ENCODE results near the gene PRDM1.

Gene PRDM1

DNA sequence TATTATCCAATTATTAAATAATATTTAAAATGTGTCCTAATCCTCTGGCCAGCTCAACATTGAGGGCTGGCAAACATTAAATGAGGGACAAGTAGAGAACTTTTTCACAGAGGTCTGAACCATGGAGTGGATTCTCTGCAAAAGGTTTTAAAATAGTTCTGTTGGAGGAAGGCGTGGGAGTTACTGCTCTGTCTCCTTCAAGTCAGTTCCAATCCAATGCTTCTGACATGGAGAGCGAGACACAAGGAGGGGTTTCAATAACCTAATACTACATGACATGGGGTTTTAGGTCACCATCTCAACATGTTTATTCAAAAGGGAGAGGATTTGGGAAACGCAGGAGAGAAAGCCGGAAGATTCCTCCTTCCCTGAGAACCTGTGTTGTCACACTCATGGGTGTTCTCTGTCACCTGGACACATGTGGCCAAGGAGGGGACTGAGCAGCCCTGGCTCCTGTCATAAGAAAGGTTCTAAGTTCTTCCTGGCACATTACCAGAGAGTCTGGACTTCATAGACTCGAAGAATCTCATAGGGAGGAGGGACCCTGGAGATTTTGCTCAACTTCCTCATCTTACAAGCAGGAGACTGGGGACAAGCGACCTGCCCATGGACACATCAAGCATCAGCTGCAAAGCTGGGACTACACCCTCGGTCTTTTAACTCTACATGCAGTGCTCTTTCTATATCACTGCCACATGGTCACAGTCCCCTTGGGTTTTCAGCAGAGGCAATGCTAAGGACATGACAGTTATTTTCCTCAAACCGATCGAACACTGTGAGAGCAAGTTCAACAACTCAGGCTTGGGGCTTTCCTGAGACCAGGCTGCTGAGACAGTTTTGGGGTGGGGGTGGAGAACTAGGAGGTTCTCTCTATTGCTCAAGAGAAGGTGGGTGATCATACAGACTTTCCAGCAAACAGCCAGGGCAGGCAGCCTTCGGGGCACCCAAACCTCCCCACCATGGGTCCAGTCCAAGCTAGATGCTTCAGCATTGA lies 38.6 kb downstream of the PRDM1 start (continued):
- TF ChIP-seq ZNF221 (tag by site-specific recombination; IDR thresholded peaks at IDR 0.05; ENCODE audit: borderline replicate concordance) (no peak), HOXD13 (CRISPR knock-in tag; IDR thresholded peaks at IDR 0.05; ENCODE audit: borderline replicate concordance) (no peak), KLF1 (tag by site-specific recombination; IDR thresholded peaks at IDR 0.05) (no peak), WT1 (tag by site-specific recombination; IDR thresholded peaks at IDR 0.05) (no peak), ZNF677 (tag by site-specific recombination; IDR thresholded peaks at IDR 0.05) (no peak)
- TF ChIP-seq, protein P1, sequence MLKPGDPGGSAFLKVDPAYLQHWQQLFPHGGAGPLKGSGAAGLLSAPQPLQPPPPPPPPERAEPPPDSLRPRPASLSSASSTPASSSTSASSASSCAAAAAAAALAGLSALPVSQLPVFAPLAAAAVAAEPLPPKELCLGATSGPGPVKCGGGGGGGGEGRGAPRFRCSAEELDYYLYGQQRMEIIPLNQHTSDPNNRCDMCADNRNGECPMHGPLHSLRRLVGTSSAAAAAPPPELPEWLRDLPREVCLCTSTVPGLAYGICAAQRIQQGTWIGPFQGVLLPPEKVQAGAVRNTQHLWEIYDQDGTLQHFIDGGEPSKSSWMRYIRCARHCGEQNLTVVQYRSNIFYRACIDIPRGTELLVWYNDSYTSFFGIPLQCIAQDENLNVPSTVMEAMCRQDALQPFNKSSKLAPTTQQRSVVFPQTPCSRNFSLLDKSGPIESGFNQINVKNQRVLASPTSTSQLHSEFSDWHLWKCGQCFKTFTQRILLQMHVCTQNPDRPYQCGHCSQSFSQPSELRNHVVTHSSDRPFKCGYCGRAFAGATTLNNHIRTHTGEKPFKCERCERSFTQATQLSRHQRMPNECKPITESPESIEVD (tag by site-specific recombination; IDR thresholded peaks at IDR 0.05), result no peak

DNA sequence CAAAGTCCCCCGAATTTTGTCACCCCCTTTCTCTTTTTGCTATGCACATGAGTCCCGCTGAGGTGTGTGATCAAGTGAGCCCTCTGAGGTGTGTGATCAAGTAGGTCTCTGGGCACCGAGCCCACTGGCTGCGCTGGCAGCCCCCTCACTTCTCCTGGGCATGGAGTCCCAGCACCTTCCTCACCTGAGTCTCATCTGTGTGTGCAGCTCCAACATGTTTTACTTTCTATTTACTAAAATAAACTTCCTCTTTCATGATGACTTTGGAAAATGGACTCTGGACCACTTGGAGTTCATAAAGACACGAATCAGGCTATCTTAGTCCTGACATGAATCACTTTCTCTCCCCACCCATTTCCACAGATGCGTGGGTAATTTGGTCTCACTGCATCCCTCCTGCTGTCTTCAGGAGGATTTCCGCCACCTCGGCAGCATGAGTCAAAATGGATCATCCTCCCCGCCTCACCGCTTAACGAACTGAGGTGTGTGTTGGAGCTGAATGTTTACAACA lies 39.8 kb downstream of the PRDM1 start:
- no peak overlapping the region for H3K27ac ChIP-seq (ENCODE audit: extremely low read depth, low read depth, low read length)
- TF ChIP-seq SP2 (tag by site-specific recombination; IDR thresholded peaks at IDR 0.05) (no peak), ZNF391 (tag by site-specific recombination; IDR thresholded peaks at IDR 0.05; ENCODE audit: borderline replicate concordance, low read depth) (no peak), ZNF549 (tag by site-specific recombination; IDR thresholded peaks at IDR 0.05) (no peak), ZFHX2 (tag by site-specific recombination; conservative IDR thresholded peaks at IDR 0.05) (no peak), ZSCAN16 (tag by site-specific recombination; IDR thresholded peaks at IDR 0.05) (no peak), ZNF274 (IDR thresholded peaks at IDR 0.05; ENCODE audit: low read length) (no peak), ZNF274 (tag by site-specific recombination; IDR thresholded peaks at IDR 0.05; ENCODE audit: borderline replicate concordance) (no peak), ZNF830 (tag by site-specific recombination; IDR thresholded peaks at IDR 0.05; ENCODE audit: low read depth) (no peak), ZNF2 (tag by site-specific recombination; IDR thresholded peaks at IDR 0.05) (no peak), ZFP41 (tag by site-specific recombination; IDR thresholded peaks at IDR 0.05; ENCODE audit: borderline replicate concordance) (no peak), ZSCAN23 (tag by site-specific recombination; IDR thresholded peaks at IDR 0.05) (no peak), ZNF530 (tag by site-specific recombination; IDR thresholded peaks at IDR 0.05; ENCODE audit: low read depth) (no peak), RBAK (tag by site-specific recombination; IDR thresholded peaks at IDR 0.05) (no peak), KLF10 (tag by site-specific recombination; IDR thresholded peaks at IDR 0.05) (no peak), ZNF701 (tag by site-specific recombination; IDR thresholded peaks at IDR 0.05) (no peak), ZXDB (tag by site-specific recombination; IDR thresholded peaks at IDR 0.05) (no peak)
- TF ChIP-seq, protein P2, sequence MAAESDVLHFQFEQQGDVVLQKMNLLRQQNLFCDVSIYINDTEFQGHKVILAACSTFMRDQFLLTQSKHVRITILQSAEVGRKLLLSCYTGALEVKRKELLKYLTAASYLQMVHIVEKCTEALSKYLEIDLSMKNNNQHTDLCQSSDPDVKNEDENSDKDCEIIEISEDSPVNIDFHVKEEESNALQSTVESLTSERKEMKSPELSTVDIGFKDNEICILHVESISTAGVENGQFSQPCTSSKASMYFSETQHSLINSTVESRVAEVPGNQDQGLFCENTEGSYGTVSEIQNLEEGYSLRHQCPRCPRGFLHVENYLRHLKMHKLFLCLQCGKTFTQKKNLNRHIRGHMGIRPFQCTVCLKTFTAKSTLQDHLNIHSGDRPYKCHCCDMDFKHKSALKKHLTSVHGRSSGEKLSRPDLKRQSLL (tag by site-specific recombination; IDR thresholded peaks at IDR 0.05), result no peak
- TF ChIP-seq, protein P3, sequence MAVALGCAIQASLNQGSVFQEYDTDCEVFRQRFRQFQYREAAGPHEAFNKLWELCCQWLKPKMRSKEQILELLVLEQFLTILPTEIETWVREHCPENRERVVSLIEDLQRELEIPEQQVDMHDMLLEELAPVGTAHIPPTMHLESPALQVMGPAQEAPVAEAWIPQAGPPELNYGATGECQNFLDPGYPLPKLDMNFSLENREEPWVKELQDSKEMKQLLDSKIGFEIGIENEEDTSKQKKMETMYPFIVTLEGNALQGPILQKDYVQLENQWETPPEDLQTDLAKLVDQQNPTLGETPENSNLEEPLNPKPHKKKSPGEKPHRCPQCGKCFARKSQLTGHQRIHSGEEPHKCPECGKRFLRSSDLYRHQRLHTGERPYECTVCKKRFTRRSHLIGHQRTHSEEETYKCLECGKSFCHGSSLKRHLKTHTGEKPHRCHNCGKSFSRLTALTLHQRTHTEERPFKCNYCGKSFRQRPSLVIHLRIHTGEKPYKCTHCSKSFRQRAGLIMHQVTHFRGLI (tag by site-specific recombination; IDR thresholded peaks at IDR 0.05), result no peak
- TF ChIP-seq, protein P4, sequence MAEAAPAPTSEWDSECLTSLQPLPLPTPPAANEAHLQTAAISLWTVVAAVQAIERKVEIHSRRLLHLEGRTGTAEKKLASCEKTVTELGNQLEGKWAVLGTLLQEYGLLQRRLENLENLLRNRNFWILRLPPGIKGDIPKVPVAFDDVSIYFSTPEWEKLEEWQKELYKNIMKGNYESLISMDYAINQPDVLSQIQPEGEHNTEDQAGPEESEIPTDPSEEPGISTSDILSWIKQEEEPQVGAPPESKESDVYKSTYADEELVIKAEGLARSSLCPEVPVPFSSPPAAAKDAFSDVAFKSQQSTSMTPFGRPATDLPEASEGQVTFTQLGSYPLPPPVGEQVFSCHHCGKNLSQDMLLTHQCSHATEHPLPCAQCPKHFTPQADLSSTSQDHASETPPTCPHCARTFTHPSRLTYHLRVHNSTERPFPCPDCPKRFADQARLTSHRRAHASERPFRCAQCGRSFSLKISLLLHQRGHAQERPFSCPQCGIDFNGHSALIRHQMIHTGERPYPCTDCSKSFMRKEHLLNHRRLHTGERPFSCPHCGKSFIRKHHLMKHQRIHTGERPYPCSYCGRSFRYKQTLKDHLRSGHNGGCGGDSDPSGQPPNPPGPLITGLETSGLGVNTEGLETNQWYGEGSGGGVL (tag by site-specific recombination; IDR thresholded peaks at IDR 0.05), result no peak
- no peaks in the 10 kb centered on the region for H3K36me3 ChIP-seq (ENCODE audit: control insufficient read depth in 2 of 2, insufficient read depth in 1 of 2, low read length in 2 of 2)
- peaks cover 3% of the 10 kb centered on the region; the same call in 1 of the 2 replicates for H3K4me1 ChIP-seq (ENCODE audit: control insufficient read depth, insufficient read depth, low read length)
- ChIA-PET CTCF (no interaction called here), POLR2A (no interaction called here)
- no peaks in the 10 kb centered on the region for H3K9me3 ChIP-seq (ENCODE audit: control insufficient read depth, insufficient read depth, low read depth, low read length)
- no peak overlapping the region for H3K4me3 ChIP-seq (ENCODE audit: low read depth, low read length)
